ENCODE measurements around the gene RIMS1.

DNA sequence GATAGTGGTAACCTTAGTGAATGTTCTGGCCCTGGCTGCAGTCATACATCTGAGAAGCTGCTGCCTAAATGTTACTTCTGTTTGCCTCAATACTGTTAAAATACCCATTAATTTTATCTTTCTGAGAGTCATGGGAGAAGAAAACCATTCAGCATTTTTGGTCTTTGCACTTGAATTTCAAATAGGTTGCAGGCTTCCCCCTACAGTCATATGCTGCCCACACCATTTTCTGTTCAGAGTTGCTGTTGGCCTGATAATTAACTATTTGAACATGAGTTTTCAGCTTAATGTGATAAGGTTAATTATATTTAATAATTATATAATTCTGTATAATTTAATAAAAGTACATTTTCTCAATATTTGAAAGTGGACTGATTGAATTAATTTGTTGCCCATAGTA is 410.0 kb downstream of the RIMS1 start:
- no peak for TF ChIP-seq CHD2 (IDR thresholded peaks at IDR 0.05; ENCODE audit: low read depth, low read length)
- no peak for TF ChIP-seq ZNF263 (CRISPR knock-in tag; IDR thresholded peaks at IDR 0.05)
- no peak for TF ChIP-seq ESRRA (CRISPR knock-in tag; IDR thresholded peaks at IDR 0.05; ENCODE audit: low read depth)
- TF ChIP-seq ELF4 (CRISPR knock-in tag; IDR thresholded peaks at IDR 0.05; ENCODE audit: borderline replicate concordance): no peak
- TF ChIP-seq CREB1 (IDR thresholded peaks at IDR 0.05): no peak
- TF ChIP-seq CREB1 (CRISPR knock-in tag; IDR thresholded peaks at IDR 0.05): no peak
- no peak for TF ChIP-seq HCFC1 (IDR thresholded peaks at IDR 0.05; ENCODE audit: low read depth, low read length)
- no peak for TF ChIP-seq MXI1 (IDR thresholded peaks at IDR 0.05; ENCODE audit: borderline replicate concordance, low read depth, low read length)
- TF ChIP-seq, protein P1, sequence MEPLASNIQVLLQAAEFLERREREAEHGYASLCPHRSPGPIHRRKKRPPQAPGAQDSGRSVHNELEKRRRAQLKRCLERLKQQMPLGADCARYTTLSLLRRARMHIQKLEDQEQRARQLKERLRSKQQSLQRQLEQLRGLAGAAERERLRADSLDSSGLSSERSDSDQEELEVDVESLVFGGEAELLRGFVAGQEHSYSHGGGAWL (CRISPR knock-in tag; IDR thresholded peaks at IDR 0.05): no peak
- no peak for TF ChIP-seq RAD21 (CRISPR knock-in tag; IDR thresholded peaks at IDR 0.05)
- TF ChIP-seq BCL6 (CRISPR knock-in tag; IDR thresholded peaks at IDR 0.05): no peak
- TF ChIP-seq ATF1 (CRISPR knock-in tag; IDR thresholded peaks at IDR 0.05): no peak
- TF ChIP-seq DPF2 (CRISPR knock-in tag; IDR thresholded peaks at IDR 0.05; ENCODE audit: borderline replicate concordance, low read depth): no peak
- TF ChIP-seq, protein P2, sequence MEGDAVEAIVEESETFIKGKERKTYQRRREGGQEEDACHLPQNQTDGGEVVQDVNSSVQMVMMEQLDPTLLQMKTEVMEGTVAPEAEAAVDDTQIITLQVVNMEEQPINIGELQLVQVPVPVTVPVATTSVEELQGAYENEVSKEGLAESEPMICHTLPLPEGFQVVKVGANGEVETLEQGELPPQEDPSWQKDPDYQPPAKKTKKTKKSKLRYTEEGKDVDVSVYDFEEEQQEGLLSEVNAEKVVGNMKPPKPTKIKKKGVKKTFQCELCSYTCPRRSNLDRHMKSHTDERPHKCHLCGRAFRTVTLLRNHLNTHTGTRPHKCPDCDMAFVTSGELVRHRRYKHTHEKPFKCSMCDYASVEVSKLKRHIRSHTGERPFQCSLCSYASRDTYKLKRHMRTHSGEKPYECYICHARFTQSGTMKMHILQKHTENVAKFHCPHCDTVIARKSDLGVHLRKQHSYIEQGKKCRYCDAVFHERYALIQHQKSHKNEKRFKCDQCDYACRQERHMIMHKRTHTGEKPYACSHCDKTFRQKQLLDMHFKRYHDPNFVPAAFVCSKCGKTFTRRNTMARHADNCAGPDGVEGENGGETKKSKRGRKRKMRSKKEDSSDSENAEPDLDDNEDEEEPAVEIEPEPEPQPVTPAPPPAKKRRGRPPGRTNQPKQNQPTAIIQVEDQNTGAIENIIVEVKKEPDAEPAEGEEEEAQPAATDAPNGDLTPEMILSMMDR (CRISPR knock-in tag; IDR thresholded peaks at IDR 0.05): no peak
- TF ChIP-seq, protein P3, sequence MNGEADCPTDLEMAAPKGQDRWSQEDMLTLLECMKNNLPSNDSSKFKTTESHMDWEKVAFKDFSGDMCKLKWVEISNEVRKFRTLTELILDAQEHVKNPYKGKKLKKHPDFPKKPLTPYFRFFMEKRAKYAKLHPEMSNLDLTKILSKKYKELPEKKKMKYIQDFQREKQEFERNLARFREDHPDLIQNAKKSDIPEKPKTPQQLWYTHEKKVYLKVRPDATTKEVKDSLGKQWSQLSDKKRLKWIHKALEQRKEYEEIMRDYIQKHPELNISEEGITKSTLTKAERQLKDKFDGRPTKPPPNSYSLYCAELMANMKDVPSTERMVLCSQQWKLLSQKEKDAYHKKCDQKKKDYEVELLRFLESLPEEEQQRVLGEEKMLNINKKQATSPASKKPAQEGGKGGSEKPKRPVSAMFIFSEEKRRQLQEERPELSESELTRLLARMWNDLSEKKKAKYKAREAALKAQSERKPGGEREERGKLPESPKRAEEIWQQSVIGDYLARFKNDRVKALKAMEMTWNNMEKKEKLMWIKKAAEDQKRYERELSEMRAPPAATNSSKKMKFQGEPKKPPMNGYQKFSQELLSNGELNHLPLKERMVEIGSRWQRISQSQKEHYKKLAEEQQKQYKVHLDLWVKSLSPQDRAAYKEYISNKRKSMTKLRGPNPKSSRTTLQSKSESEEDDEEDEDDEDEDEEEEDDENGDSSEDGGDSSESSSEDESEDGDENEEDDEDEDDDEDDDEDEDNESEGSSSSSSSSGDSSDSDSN (CRISPR knock-in tag; IDR thresholded peaks at IDR 0.05): no peak

Measured in HepG2 (cell line).